HG03571 (cell line): ENCODE measurements around the gene PCK1.

Experiments used
- ATAC-seq: cut with Tn5 transposase; IDR thresholded peaks from one replicate; pipeline ENCODE4 v1.9.1; 2021; ENCODE audit not compliant: unreplicated experiment

The PCK1 gene

DNA sequence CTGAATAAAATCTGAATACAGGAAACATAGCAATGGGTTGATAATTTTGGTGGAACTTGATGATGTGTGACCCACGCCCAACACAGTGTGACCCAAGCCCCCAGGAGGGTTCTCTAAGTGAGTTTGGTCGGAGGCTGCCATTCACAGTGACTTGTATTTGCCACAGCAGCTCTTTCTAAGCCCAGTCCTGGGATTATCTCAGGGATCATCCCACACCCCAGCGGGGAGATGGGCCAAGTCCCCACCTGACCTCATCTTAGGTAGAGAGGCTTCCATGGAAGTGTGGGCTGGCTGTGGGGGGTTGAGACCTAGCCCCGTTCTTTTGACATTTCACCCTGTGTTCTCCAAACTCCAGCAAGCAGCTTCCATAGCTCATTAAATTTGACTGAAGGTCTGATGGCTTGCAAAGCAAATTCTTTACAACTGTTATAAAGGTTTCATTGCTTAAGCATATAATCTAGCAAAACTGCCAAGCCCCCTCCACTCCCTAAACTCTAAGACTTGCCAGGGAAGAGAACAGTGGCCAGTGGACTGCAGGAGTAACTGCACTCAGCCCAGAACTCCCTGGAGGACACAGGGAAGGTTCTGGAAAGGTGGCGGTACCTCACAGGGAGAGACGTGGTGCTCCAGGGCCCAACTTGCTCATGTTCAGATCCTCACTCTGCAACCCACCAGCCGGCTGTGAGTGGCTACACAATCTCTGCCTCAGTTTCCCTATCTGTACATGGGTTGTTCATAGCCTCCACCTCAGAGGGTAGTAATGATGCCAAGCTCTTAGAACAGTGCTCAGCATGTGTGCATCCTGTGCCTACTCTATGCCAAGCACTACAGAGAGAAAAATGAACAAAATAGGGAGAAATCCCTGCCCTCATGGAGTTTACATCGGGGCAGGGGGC is 1.0 kb upstream of the PCK1 start:
- ATAC-seq, result no peak

DNA sequence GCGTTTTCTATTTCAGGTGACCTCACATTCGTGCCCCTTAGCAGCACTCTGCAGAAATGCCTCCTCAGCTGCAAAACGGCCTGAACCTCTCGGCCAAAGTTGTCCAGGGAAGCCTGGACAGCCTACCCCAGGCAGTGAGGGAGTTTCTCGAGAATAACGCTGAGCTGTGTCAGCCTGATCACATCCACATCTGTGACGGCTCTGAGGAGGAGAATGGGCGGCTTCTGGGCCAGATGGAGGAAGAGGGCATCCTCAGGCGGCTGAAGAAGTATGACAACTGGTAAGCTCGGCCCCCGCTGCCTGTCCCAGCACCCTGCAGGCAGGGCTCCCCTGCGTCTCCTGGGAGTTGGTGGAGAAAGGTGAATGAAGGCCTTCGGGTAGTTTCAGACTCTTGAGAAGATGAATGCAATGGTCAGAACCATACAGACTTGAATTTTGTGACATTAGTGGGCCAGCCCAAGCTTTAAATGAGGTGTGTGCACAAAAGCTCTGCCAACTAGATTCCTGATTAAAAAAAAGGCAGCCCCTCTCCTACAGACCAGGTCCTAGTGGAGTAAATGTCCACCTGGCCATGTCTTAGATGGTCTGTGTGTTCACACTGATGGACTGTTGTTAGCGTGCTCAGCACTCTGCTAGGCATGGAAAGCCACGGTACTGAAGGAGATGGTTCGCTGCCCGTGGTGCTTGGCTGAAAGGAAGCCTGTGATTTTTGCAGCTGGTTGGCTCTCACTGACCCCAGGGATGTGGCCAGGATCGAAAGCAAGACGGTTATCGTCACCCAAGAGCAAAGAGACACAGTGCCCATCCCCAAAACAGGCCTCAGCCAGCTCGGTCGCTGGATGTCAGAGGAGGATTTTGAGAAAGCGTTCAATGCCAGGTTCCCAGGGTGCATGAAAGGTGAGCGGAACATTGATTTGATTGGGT is 708 bp downstream of the PCK1 start:
- no peak for ATAC-seq

DNA sequence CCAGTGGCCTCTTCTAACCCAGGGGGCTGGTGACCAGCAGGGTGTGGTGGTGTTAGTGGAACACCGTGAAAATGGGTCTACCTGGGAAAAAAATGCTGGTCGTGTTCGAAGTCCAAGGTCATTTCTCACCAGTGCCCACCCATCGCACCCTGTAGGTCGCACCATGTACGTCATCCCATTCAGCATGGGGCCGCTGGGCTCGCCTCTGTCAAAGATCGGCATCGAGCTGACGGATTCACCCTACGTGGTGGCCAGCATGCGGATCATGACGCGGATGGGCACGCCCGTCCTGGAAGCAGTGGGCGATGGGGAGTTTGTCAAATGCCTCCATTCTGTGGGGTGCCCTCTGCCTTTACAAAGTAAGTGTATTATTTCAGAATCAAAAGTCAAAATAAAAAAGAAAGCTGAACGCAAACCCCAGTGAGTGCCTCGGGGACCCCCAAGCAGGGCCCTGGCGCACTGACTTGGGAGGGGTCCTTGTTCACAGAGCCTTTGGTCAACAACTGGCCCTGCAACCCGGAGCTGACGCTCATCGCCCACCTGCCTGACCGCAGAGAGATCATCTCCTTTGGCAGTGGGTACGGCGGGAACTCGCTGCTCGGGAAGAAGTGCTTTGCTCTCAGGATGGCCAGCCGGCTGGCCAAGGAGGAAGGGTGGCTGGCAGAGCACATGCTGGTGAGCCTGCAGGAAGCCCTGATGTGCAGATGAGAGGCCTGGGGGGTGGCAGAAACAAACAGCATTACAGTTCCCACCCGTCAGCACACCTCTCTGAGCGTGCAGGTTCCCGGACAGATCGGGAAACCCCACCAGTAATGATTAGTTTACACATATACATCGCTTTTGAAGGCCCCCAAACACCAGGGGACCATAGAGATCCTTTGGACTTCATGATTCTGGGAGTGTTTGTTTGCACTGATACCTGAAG is 1.9 kb downstream of the PCK1 start:
- no peak for ATAC-seq

- ATAC-seq, result no peak
These were observed 2.6 kb downstream of the PCK1 start for GRCh38 chr20:57563522-57563921.

GRCh38 chr20:57564180-57564802 is 3.4 kb downstream of the PCK1 start:
- no peak for ATAC-seq

- ATAC-seq, result no peak
These were observed 4.2 kb downstream of the PCK1 start for GRCh38 chr20:57564951-57565642.

DNA sequence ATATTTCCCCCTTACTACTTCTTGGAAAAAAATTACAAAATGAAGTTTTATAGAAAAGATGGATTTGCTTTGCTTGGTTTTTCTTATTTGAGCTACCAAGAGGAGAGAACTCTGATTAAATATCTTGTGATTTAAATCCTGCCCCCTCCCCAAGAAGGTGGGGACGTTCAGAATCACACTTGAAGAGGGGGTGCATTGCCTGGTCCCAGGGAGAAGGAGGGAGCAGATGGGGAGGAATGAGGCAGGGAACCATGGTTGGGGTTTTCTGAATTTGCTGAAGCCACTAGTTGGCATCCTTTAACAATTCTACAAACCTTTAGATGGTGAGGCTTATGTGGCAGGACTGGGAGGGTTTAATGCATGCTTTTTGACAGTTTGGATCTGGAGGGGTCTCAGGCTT is 5.5 kb downstream of the PCK1 start:
- ATAC-seq, result no peak

DNA sequence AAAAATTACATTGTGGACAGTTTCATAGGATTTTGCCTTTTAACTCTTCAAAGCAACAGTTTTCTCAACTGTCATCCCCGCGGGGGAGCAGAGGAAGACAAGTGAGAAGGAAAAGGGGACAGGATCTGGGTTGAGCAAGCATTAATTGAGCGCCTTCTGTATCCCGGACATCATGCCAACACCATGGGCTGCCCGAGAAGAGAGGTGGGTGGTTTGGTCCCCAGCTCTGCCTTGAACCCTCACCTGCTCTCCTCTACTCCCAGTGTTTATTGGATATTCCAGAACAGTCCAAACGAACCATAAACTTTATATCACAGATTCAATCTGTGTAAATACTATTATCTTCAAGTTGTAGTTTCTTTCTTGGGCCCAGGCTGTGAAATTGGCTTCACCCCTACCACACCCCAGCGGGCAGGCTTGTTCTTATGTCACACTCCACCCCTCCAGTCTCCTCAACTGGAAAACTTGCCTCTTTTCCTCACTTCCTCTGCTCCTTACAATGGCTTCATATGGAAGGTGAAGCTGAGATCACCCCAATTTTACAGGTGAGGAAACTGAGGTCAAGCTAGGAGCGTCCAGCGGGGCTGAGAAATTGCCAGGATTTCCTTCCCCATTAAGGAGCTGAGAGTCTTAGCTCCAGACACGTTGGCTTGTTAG is 6.0 kb downstream of the PCK1 start:
- ATAC-seq, result no peak

DNA sequence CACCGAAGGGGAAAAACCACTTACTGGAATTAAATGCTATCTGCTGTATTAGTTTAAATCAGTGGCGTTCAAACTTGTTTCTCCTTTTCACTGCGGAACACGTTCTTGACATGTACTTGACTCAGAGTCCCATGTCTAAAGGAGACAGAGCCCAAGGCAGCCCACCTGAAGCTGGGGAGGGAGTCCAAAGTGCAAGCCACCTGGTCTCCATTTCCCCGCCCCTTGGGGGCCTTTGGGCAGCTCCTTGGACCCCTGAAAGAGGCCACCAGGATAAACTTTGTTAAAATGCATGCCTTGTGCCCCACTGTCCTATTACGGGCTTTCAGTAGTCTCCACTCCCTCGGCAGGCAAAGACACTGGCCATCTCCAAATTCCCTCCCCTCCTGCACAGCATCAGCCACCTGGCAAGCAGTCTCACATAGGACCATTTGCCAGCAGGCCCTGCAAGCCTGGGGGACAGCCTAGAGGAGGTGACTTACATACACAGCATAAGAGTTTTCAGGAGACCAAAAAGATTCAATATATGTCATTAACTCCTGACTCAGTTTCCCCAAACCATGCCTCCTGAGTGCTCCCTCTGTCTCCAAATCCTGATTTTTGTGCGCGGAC is 6.7 kb downstream of the PCK1 start:
- no peak for ATAC-seq

DNA sequence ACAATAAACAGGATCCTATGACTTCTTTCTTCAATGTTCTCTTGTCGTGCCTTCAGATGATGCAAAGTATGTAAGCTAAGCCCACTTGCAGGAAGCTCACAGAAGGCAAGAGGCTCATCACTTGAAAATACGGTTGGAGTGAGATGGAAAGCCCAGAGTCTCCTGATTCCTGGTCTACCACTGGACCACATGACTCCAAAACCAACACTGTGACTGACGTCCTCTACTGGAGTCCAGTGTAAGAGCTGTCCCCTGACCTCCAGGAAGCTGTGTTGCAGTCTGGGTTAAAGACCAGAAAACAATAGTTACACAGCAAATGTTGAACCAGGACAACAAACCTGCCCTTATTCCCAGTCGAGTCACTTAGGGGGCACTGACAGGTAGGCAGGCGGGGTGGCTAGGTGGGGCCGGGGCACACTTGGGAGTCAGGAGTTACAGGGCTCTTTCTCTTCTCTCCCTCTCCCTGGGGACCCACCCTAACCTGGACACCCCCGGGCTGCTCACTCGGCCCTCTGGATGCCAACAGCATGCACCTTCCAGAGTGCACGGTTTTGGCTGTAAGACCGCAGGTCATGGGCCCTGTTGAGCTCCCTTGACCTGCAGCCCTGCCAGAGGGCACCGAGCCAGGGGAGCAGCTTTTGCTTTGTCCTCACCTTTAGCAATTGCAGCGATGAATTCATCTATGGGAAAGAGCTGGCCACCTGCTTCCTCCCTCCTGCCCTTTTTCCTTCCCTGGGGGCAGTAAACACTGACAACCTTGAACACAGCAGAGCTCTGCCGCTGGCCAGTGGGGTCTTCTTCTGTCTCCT is 7.4 kb downstream of the PCK1 start:
- ATAC-seq, result no peak

- ATAC-seq, result no peak
These were observed 8.1 kb downstream of the PCK1 start for GRCh38 chr20:57568960-57569359.

GRCh38 chr20:57570145-57570850 is 9.4 kb downstream of the PCK1 start:
- no peak for ATAC-seq

GRCh38 chr20:57570920-57571319 is 10.0 kb downstream of the PCK1 start:
- ATAC-seq, result no peak

GRCh38 chr20:57571782-57572416 is 11.0 kb downstream of the PCK1 start:
- ATAC-seq, result no peak

GRCh38 chr20:57573242-57573641 is 12.3 kb downstream of the PCK1 start:
- ATAC-seq, result no peak

GRCh38 chr20:57573894-57574293 is 13.0 kb downstream of the PCK1 start:
- no peak for ATAC-seq

DNA sequence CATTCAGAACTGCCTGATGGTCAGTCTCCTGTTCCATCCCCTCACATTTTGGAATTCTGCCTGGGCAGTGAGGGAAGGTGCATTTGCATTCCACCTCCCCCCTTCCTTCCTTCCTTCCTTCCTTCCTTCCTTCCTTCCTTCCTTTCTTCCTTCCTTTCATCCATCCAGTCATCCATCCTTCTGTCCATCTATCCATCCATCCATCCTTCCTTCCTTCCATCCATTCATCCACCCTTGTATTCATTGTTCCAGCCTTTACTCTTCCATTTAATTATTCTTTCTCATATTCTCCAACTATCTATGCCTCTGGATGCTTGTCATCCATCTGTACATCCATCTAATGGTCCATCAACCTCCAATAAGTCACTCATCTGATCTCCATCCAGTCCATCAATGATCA is 14.0 kb downstream of the PCK1 start:
- no peak for ATAC-seq
